ENCODE data around the gene TOLLIP.

- TF ChIP-seq CTCF (IDR thresholded peaks at IDR 0.05) (no peak), POLR2A (IDR thresholded peaks at IDR 0.05) (no peak)
These were observed 8.6 kb upstream of the TOLLIP start for GRCh38 chr11:1317993-1318392.

Data from right lobe of liver (tissue), 4 donors.